ENCODE data around the gene DAPL1.

Gene DAPL1

GRCh38 chr2:158778243-158778642 is 16.9 kb upstream of the DAPL1 start:
- DNase-seq: no peak

DNA sequence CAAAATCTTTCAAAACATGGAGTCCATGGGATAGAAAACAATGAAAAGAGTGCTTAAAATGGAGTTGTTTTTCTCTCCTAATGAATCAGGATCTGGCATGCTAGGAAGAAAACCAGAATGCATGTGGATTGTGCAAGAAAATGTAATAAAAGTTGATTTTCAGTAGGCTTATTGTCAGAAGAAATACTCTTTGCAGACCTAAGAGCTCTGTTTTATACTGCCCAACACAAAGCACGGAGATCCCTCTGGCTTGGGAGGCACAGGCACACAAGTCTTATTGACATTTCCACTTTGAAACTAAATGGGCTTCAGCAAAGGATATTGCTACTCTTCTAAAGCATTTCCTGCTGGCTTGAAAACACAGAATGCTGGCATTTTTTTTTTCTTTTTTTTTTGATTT is 15.5 kb upstream of the DAPL1 start:
- no peak for DNase-seq

DNA sequence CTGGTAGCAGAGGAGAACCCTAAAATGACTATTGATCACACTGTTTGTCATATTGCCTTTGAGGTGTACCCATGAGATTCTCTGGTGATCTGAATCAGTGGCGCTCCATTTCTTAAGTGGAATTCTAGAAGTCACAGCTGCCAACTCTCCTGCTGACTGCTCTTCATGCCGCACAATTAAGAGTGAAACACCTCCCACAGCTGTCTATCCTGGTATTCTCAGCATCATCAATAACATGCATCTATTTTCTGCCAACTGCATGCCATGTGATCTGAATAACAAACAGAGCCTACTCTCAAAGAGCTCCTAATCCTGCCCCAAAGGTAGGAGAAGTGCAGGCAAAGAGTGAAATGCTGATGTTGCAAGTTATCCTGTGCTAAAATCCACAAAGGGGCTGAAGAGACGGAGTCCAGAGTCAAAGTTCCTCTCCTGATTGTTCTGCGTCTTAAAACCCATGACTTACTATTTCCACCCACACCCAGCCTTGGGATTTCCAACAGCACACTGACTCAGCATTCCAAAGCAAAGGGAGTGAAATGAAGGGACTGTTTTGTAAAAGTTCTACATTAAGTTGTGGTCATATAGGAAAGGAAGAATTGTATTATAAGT is 13.7 kb upstream of the DAPL1 start:
- DNase-seq: no peak

GRCh38 chr2:158782136-158782535 is 13.0 kb upstream of the DAPL1 start:
- DNase-seq: no peak

GRCh38 chr2:158782616-158783015 is 12.5 kb upstream of the DAPL1 start:
- no peak for DNase-seq

DNA sequence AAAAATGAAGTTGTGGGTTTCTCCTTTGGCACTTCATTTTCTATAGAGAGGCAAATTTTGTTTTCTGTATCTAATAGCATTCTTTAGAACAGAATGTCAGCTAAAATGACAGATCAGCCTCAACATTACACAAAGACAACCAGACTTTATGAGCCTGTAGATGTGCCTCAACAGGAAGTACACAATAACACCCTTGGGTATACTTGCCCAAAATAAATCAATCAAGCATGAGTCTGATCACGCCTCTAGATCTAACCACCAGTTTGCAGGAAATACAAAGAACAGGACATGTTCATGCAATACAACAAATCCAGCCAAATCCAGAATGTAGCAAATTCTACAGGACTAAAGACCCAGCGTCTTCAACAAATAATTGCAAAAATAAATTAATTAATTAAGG is 11.2 kb upstream of the DAPL1 start:
- no peak for DNase-seq

DNA sequence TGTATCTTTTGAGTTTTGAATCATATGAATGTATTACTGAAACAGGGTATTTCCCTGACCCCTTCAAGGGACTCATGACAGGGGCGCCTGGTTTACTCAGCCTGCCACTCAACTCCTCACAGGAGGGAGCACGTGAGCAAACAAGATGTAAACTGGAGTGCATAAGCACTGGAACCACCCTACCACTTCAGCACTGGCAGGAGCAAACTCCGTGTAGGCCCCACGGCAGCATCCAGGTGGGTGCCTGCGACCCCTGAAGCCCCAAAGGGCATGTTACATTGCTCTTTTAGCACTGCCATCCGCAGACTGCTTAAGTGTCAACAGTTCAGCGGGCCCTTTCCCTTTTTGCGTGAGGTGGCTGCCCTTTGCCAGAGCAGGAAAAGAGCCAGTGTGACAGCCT is 8.2 kb upstream of the DAPL1 start:
- no peak for DNase-seq

GRCh38 chr2:158788951-158789350 is 6.2 kb upstream of the DAPL1 start:
- DNase-seq: no peak

- DNase-seq: no peak
Observed at GRCh38 chr2:158796652-158797051, 1.5 kb downstream of the DAPL1 start.

DNA sequence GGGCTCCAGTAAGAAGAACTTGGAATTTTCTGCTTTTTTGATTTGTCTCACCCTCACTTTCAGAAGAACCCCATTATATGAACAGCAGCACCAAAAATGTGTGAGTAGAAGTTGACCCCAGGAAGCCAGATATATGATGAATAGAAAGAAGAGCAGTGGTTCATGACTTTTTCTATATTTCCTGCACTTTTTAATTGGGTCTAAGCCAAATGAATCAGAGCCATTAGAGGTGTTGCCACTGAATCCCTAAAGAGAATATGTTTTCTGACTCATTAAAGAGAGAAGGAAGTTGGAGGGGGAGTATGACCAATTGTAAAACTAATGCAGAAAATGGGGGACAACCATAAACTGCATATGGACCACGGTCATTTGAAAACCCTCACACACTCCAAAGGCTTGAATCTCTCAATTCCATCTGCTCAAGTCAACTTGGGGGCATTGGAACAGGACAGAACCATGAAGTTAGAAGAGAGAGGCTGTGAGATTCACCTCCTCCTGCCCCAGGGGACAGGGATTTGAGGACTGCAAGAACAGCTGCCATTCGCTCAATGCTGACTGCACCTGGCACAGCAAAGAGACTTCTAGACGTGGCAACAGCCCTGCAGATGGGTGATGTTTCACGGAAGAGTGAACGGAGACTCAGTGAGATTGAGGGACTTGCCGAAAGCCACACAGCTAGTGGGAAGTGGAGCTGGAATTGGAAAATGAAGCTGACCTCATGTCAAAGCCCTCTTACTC is 3.0 kb downstream of the DAPL1 start:
- DNase-seq: no peak

DNA sequence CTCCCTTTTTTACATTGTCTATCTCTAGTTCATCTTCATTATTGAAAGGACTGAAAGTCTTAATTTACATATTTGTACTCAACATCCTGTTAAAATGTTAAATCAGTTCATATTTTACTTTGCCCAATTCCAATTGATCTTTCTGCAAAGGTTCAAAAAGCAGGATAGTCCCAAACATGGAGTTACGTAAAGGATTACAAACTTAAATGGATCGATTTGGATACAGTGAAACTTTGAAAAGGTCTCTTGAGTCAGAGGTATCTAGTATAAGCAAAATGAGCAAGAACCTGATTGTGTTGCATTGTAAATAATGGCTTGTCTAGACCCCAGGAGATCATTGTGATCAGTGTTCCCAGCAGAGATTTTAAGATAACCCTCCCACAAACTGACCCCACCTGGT is 4.1 kb downstream of the DAPL1 start:
- no peak for DNase-seq

- no peak for DNase-seq
Observed at GRCh38 chr2:158803506-158803905, 8.4 kb downstream of the DAPL1 start.

GRCh38 chr2:158805255-158805654 is 10.1 kb downstream of the DAPL1 start:
- no peak for DNase-seq

GRCh38 chr2:158805936-158806335 is 10.8 kb downstream of the DAPL1 start:
- no peak for DNase-seq

- no peak for DNase-seq
Observed at GRCh38 chr2:158806941-158807340, 11.8 kb downstream of the DAPL1 start.

- DNase-seq: no peak
Observed at GRCh38 chr2:158808426-158808825, 13.3 kb downstream of the DAPL1 start.

DNA sequence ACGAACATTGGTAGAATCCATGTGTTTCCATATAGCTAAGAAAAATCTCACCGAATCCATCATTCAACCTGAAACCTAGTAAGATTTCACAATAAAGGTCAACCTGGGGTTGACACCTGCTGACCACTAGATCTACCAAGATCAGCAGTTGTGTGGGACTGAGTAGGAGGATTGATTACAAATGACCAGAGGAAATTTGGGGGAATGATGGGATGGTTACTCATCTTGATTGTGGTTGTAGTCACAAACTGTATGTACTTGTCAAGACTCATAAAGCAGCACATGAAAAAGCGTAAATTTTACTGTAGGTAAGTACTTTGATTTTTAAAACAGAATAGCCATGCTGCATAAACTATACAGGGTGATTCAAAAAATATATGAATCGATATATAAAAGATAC is 14.7 kb downstream of the DAPL1 start:
- DNase-seq: no peak

GRCh38 chr2:158810731-158811460 is 15.8 kb downstream of the DAPL1 start:
- no peak for DNase-seq

DNA sequence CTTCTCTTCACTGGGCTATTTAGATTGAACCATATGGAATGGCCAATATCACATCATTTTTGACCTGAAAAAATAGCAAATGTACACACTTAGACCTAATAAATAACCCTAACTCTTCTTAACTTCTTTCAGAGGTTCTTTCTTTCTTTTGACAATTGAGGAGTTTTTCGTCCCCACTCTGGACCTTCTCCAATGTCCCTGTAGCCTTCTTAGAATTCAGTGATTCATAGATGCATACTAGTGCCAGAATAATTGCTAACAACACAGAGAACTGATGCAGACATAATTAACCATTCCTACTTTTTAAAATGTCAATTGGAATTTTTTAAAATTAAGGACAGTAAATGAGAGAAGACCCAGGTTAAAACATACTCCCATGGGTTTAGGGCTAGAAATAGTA is 20.0 kb downstream of the DAPL1 start:
- no peak for DNase-seq

- DNase-seq: no peak
Observed at GRCh38 chr2:158815658-158816057, 20.5 kb downstream of the DAPL1 start.

DNA sequence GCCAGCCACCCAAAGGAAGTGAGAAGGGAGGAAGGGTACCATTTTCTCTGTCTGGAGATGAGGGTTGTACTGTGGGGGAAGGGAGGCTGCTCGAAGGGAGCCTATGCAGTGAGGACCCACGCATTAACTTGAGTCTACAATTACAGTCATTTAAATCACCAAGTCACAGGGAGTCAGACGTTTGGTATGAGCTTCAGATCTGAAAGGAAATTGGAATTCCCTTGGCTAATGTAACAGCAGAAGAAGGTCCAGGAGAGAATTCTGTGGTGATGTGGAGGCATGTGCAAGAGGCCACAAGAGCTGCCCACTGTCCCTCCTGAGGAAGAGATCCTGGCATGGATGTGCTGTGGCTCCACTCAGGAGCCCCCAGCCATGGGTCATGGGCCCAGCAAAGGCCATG is 22.5 kb downstream of the DAPL1 start:
- DNase-seq: no peak

DNA sequence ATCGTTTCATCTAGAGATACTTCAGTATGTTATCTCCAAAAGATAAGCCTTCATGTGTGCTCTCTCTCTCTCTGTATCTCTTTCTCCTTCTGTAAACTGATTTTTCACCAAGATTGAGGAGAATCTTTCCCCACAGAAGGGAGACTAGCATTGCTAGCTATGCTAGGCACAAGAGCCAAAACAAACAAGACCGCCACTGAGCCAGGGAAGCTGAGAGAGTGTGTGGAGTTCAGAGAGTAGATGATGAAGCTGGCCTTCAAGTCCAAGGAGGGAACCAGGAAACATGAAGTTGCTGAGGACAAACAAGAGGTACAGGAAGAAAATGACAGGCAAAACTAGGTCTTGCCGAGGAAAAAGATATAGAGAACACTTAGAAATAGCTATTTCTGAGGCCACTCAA is 23.4 kb downstream of the DAPL1 start:
- DNase-seq: no peak

DNA sequence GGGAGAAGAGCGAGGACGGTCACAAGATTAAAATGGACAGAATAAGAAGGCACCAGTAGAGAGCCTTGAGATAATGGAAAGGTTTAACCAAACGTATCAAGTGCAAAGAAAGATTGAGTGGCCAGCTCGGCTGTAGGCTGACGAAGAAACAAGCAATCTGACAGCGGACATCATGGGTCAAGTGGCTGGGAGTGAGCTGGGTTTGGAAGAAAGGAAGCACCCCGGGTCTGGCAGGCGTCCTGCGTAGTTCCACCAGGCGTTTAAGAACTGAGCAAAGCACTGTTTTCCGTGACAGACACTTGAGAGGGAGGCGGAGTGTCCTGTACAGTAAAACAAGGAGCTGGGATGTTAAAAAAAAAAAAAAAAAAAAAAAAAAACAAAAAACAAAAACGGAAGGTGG is 27.1 kb downstream of the DAPL1 start:
- no peak for DNase-seq

DNA sequence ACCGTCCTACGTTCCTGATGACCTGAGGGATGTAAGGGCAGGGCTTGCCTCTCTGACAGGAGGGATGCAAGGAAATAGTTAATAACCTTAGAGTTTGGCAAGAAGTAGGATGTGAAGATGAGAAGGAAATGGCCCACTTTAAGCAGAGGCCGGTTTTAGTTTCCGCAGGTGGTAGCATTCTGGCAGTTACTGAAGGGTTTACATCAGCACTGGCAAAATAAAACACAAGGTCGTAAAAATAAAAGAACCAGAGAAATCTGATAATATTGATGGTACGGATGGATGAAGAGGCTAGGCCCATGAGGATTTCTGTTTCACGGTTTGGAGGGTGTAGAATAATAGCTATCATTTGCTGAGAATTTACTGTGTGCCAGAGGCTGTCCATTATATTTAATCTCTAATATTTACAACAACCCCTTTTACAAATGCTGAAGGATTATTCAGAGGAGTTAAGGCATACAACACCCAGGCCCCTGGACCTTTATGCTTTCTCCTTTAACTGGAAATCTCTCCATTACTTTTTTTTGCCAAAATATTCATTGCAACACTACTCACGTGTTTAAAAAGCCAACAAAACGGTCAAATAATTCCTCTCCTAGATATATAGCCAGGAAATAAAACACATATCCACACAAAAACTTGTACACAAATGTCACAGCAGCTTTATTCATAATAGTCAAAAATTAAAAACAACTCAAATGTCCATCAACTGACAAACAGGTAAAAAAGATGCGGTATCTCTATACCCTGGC is 28.5 kb downstream of the DAPL1 start:
- no peak for DNase-seq

Data from midbrain (tissue), 1 donor.